Neural cell (in vitro differentiated cells): ENCODE measurements around the gene SLC24A3. TPM values are rescaled to one million over a fixed set of nuclear protein-coding genes. Genes with fewer than 3 reads are reported as not detected.
"Not testable (repeated sequence)": the region's sequence is repeated elsewhere in the genome, so short reads cannot be mapped to it uniquely, and the experiment has no call there.

Source experiments
- H2AFZ ChIP-seq: fragments of 200-600, 300-800 bp; sonication (generic), shearing (Covaris generic); 2 replicates; pipeline ENCODE4 v1.6.0; 2014; ENCODE audit warnings: low read depth, mild to moderate bottlenecking, antibody characterized with exemption, low read length, moderate library complexity
- H3F3A ChIP-seq: fragments of 200-600 bp; shearing (Covaris generic); 2 replicates; pipeline ENCODE4 v1.6.1; 2016; ENCODE audit warnings: mild to moderate bottlenecking, moderate library complexity, mixed read lengths, antibody characterized with exemption, low read length; ENCODE audit not compliant: insufficient read depth, poor library complexity, severe bottlenecking
- H3K27ac ChIP-seq: fragments of 200-600, 300-800 bp; sonication (generic), shearing (Covaris generic); 2 replicates; pipeline ENCODE4 v1.5.1; 2014; ENCODE audit warnings: mild to moderate bottlenecking, low read length, moderate library complexity
- H3K27me3 ChIP-seq: fragments of 300-800, 200-600 bp; sonication (generic), shearing (Covaris generic); 2 replicates; pipeline ENCODE4 v1.6.0; 2014; ENCODE audit warnings: mild to moderate bottlenecking, low read depth, low read length, moderate library complexity; ENCODE audit not compliant: insufficient read depth
- H3K36me3 ChIP-seq: fragments of 300-800, 200-600 bp; sonication (generic), shearing (Covaris generic); 2 replicates; pipeline ENCODE4 v1.5.1; 2014; ENCODE audit warnings: mild to moderate bottlenecking, antibody characterized with exemption, low read length, moderate library complexity; ENCODE audit not compliant: insufficient read depth
- H3K4me2 ChIP-seq: fragments of 300-800, 200-600 bp; sonication (generic), shearing (Covaris generic); 2 replicates; pipeline ENCODE4 v1.6.0; 2014; ENCODE audit warnings: mild to moderate bottlenecking, low read length
- H3K4me3 ChIP-seq: fragments of 300-800, 200-600 bp; sonication (generic), shearing (Covaris generic); 2 replicates; pipeline ENCODE4 v1.5.1; 2014; ENCODE audit warnings: mild to moderate bottlenecking, low read length, moderate library complexity
- H3K79me2 ChIP-seq: fragments of 200-600 bp; shearing (Covaris generic); replicated peaks from 2 replicates; pipeline ENCODE4 v1.6.0; 2014; ENCODE audit warnings: mild to moderate bottlenecking, low read length, moderate library complexity; ENCODE audit not compliant: insufficient read depth
- H3K9ac ChIP-seq: fragments of 300-800, 200-600 bp; sonication (generic), shearing (Covaris generic); 2 replicates; pipeline ENCODE4 v1.6.1; 2016; ENCODE audit warnings: mild to moderate bottlenecking, low read length, mixed read lengths
- H3K9me2 ChIP-seq: fragments of 200-600 bp; shearing (Covaris generic); 2 replicates; pipeline ENCODE4 v1.6.1; 2016; ENCODE audit warnings: mild to moderate bottlenecking, low read length, mixed read lengths; ENCODE audit not compliant: insufficient read depth
- H3K9me3 ChIP-seq: fragments of 200-600, 300-800 bp; sonication (generic), shearing (Covaris generic); 2 replicates; pipeline ENCODE4 v1.6.1; 2016; ENCODE audit warnings: mild to moderate bottlenecking, mixed run types, low read length, moderate library complexity, mixed read lengths
- H4K20me1 ChIP-seq: fragments of 200-600 bp; shearing (Covaris generic); 2 replicates; pipeline ENCODE4 v1.6.1; 2016; ENCODE audit warnings: mild to moderate bottlenecking, mixed run types; ENCODE audit not compliant: insufficient read depth
- EP300 ChIP-seq: fragments of 450-650 bp; conservative IDR thresholded peaks from 2 replicates; pipeline ENCODE4 v1.6.1; 2014; ENCODE audit warnings: antibody characterized with exemption, mild to moderate bottlenecking, moderate library complexity; ENCODE audit not compliant: poor library complexity, severe bottlenecking
- EZH2 ChIP-seq: fragments of 200-600, 300-800 bp; shearing (Covaris generic), sonication (generic); IDR thresholded peaks from 2 replicates; pipeline ENCODE4 v1.6.1; 2014; ENCODE audit warnings: antibody characterized with exemption, low read length, borderline replicate concordance, mild to moderate bottlenecking; ENCODE audit not compliant: insufficient read depth, poor library complexity, severe bottlenecking
- MXI1 ChIP-seq: fragments of 450-650 bp; conservative IDR thresholded peaks from 2 replicates; pipeline ENCODE4 v1.6.1; 2014; ENCODE audit warnings: antibody characterized with exemption, mild to moderate bottlenecking; ENCODE audit not compliant: poor library complexity, severe bottlenecking
- POLR2AphosphoS5 ChIP-seq: IDR thresholded peaks from 2 replicates; pipeline ENCODE4 v1.6.1; 2012
- RAD21 ChIP-seq: fragments of 450-650 bp; conservative IDR thresholded peaks from 2 replicates; pipeline ENCODE4 v1.6.1; 2014; ENCODE audit warnings: antibody characterized with exemption, mild to moderate bottlenecking, moderate library complexity
- SMC3 ChIP-seq: fragments of 450-650 bp; conservative IDR thresholded peaks from 2 replicates; pipeline ENCODE4 v1.6.1; 2014; ENCODE audit warnings: antibody characterized with exemption, mild to moderate bottlenecking, moderate library complexity; ENCODE audit not compliant: poor library complexity
- TAF1 ChIP-seq: IDR thresholded peaks from 2 replicates; pipeline ENCODE4 v1.6.1; 2012; ENCODE audit warnings: low read depth
- polyA plus RNA-seq: library from polyadenylated mRNA; depleted of rRNA; stranded (reverse); fragments of >200 nt; gene quantifications from 2 replicates; pipeline ENCODE4 v1.2.3, GENCODE V29; 2014
- TF ChIP-seq, protein P1 (sequence below): IDR thresholded peaks from 2 replicates; pipeline ENCODE4 v1.6.1; 2012; ENCODE audit warnings: borderline replicate concordance
- TF ChIP-seq, protein P2 (sequence below): fragments of 450-650 bp; IDR thresholded peaks from 2 replicates; pipeline ENCODE4 v1.5.1; 2014; ENCODE audit warnings: antibody characterized with exemption, mild to moderate bottlenecking, moderate library complexity; ENCODE audit not compliant: poor library complexity, severe bottlenecking

SLC24A3 gene
- polyA plus RNA-seq, 1 donor from 2014 or later: 6.5 TPM

DNA sequence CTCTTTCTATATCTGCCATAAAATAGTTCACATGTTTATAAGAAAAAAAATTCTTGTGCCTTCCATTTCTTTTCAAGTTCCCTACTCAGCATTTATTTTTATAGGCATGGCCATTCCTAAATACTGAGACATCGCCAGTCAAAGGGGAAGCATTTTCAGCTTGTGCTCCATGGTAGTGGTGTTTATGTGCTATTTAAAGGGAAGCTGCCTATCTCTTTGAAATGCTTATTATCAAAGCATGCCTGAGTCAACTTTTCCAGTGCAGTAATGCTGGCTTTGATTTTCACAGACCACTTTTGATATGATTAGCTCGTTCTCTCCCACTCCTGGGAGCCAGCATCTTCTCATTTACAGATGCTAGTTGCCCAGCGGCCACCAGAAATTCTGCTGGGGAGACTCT is 421.5 kb downstream of the SLC24A3 start:
- H3K9me3 ChIP-seq: no peaks in the 10 kb centered on the region
- no peak overlapping the region for H2AFZ ChIP-seq
- no peak overlapping the region for H3K27ac ChIP-seq
- no peaks in the 10 kb centered on the region for H4K20me1 ChIP-seq
- H3K4me2 ChIP-seq: peak overlapping the region; percentile 8
- no peaks in the 10 kb centered on the region for H3K27me3 ChIP-seq
- no peaks in the 10 kb centered on the region for H3F3A ChIP-seq
- no peaks in the 10 kb centered on the region for H3K36me3 ChIP-seq
- TF ChIP-seq TAF1: no peak
- no peak for TF ChIP-seq POLR2AphosphoS5
- TF ChIP-seq, protein P1, sequence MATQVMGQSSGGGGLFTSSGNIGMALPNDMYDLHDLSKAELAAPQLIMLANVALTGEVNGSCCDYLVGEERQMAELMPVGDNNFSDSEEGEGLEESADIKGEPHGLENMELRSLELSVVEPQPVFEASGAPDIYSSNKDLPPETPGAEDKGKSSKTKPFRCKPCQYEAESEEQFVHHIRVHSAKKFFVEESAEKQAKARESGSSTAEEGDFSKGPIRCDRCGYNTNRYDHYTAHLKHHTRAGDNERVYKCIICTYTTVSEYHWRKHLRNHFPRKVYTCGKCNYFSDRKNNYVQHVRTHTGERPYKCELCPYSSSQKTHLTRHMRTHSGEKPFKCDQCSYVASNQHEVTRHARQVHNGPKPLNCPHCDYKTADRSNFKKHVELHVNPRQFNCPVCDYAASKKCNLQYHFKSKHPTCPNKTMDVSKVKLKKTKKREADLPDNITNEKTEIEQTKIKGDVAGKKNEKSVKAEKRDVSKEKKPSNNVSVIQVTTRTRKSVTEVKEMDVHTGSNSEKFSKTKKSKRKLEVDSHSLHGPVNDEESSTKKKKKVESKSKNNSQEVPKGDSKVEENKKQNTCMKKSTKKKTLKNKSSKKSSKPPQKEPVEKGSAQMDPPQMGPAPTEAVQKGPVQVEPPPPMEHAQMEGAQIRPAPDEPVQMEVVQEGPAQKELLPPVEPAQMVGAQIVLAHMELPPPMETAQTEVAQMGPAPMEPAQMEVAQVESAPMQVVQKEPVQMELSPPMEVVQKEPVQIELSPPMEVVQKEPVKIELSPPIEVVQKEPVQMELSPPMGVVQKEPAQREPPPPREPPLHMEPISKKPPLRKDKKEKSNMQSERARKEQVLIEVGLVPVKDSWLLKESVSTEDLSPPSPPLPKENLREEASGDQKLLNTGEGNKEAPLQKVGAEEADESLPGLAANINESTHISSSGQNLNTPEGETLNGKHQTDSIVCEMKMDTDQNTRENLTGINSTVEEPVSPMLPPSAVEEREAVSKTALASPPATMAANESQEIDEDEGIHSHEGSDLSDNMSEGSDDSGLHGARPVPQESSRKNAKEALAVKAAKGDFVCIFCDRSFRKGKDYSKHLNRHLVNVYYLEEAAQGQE: no peak
- TF ChIP-seq, protein P2, sequence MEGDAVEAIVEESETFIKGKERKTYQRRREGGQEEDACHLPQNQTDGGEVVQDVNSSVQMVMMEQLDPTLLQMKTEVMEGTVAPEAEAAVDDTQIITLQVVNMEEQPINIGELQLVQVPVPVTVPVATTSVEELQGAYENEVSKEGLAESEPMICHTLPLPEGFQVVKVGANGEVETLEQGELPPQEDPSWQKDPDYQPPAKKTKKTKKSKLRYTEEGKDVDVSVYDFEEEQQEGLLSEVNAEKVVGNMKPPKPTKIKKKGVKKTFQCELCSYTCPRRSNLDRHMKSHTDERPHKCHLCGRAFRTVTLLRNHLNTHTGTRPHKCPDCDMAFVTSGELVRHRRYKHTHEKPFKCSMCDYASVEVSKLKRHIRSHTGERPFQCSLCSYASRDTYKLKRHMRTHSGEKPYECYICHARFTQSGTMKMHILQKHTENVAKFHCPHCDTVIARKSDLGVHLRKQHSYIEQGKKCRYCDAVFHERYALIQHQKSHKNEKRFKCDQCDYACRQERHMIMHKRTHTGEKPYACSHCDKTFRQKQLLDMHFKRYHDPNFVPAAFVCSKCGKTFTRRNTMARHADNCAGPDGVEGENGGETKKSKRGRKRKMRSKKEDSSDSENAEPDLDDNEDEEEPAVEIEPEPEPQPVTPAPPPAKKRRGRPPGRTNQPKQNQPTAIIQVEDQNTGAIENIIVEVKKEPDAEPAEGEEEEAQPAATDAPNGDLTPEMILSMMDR: no peak
- no peak for TF ChIP-seq RAD21
- TF ChIP-seq SMC3: no peak
- TF ChIP-seq EP300: no peak
- no peak for TF ChIP-seq MXI1
- no peak for TF ChIP-seq EZH2
- H3K9me2 ChIP-seq: no peaks in the 10 kb centered on the region
- no peaks in the 10 kb centered on the region for H3K79me2 ChIP-seq
- H3K9ac ChIP-seq: no peak overlapping the region
- H3K4me3 ChIP-seq: no peak overlapping the region

DNA sequence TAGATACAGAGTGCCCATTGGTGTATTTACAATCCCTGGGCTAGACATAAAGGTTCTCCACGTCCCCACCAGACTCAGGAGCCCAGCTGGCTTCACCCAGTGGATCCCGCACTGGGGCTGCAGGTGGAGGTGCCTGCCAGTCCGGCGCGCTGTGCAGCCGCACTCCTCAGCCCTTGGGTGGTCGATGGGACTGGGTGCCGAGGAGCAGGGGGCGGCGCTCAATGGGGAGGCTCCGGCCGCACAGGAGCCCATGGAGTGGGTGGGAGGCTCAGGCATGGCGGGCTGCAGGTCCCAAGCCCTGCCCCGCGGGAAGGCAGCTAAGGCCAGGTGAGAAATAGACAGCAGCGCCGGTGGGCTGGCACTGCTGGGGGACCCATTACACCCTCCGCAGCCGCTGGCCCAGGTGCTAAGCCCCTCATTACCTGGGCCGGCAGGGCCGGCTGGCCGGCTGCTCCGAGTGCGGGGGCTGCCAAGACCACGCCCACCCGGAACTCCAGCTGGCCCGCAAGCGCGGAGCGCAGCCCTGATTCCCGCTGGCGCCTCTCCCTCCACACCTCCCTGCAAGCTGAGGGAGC is 427.1 kb downstream of the SLC24A3 start:
- not testable (repeated sequence) for H3K9me2 ChIP-seq, H3K27me3 ChIP-seq, H3K9me3 ChIP-seq, H2AFZ ChIP-seq, H3K4me2 ChIP-seq, H3K79me2 ChIP-seq, H3K36me3 ChIP-seq, H3K27ac ChIP-seq, H3K9ac ChIP-seq, H4K20me1 ChIP-seq, H3K4me3 ChIP-seq, H3F3A ChIP-seq

DNA sequence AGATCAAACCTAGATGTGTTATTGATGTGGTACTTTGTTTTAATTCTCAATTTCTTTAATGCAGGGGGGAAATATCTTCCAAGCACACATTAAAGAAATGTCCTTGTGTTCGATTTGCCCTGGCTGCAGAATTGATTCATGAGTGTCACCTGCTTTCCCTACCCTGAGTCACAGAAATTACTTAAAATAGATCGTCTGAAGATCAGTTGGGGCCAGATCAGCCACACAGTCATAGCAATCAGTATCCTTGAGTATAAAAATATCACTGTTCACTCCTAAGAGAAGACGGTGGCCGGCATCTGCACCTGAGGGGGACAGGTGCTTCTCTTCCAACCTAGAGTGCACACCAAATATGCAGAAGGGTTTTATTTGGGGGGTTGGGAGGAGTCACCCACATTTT is 430.4 kb downstream of the SLC24A3 start:
- H3K79me2 ChIP-seq: no peaks in the 10 kb centered on the region
- H3K4me2 ChIP-seq: no peak overlapping the region
- H3K9me3 ChIP-seq: no peaks in the 10 kb centered on the region
- no peak overlapping the region for H2AFZ ChIP-seq
- no peak overlapping the region for H3K27ac ChIP-seq
- no peaks in the 10 kb centered on the region for H4K20me1 ChIP-seq
- TF ChIP-seq SMC3 (no peak), EZH2 (no peak), RAD21 (no peak), POLR2AphosphoS5 (no peak), TAF1 (no peak), EP300 (no peak), MXI1 (no peak)
- TF ChIP-seq, protein P2: no peak
- TF ChIP-seq, protein P1: no peak
- no peaks in the 10 kb centered on the region for H3K9me2 ChIP-seq
- H3K9ac ChIP-seq: no peak overlapping the region
- H3F3A ChIP-seq: no peaks in the 10 kb centered on the region
- H3K36me3 ChIP-seq: no peaks in the 10 kb centered on the region
- H3K4me3 ChIP-seq: no peak overlapping the region
- no peaks in the 10 kb centered on the region for H3K27me3 ChIP-seq
